ENCODE results near the gene UTP4. TPM values are rescaled to one million over a fixed set of nuclear protein-coding genes. Genes with fewer than 3 reads are reported as not detected.

UTP4 gene
- total RNA-seq, 2 donors from 2014 or later = 9.2 to 12.2 TPM

- Histone ChIP-seq H3K27ac (no peak overlapping the region), H3K27me3 (no peaks in the 10 kb centered on the region), H3K4me3 (no peak overlapping the region), H3K4me1 (peaks cover 14% of the 10 kb centered on the region), H3K9me3 (no peaks in the 10 kb centered on the region), H3K36me3 (replicated peaks in 1 of 2; ENCODE audit: insufficient read depth in 1 of 2, low read depth in 2 of 2) (no peaks in the 10 kb centered on the region)
- WGBS, 2 donors = 65 to 70% methylated on average over 3 of the region's 3 CpGs
- no peak for ATAC-seq
- no peak for DNase-seq
- TF ChIP-seq CTCF (IDR thresholded peaks at IDR 0.05) (no peak), POLR2A (IDR thresholded peaks at IDR 0.05) (no peak)
- intact Hi-C loops (cut with DNase I) = no loop called here
Measured at GRCh38 chr16:69087161-69087581, 45.3 kb upstream of the UTP4 start.

- 77 to 87% methylated on average over 4 of the region's 4 CpGs for WGBS, 2 donors
- Histone ChIP-seq H3K36me3 (replicated peaks in 1 of 2; ENCODE audit: insufficient read depth in 1 of 2, low read depth in 2 of 2) (no peaks in the 10 kb centered on the region), H3K4me1 (peaks cover 14% of the 10 kb centered on the region), H3K27ac (peak overlapping the region in 2 of 4 donors; percentile 34 to 53), H3K9me3 (no peaks in the 10 kb centered on the region), H3K4me3 (no peak overlapping the region), H3K27me3 (no peaks in the 10 kb centered on the region)
- intact Hi-C loops (cut with DNase I) = no loop called here
- TF ChIP-seq POLR2A (IDR thresholded peaks at IDR 0.05) (no peak), CTCF (IDR thresholded peaks at IDR 0.05) (no peak)
- ATAC-seq = no peak
- no peak for DNase-seq
Measured at GRCh38 chr16:69088684-69089083, 43.8 kb upstream of the UTP4 start.

GRCh38 chr16:69089091-69089910 is 43.1 kb upstream of the UTP4 start:
- intact Hi-C loops (cut with DNase I) = no loop called here
- TF ChIP-seq CTCF (IDR thresholded peaks at IDR 0.05) (no peak), POLR2A (IDR thresholded peaks at IDR 0.05) (no peak)

GRCh38 chr16:69093974-69094373 is 38.5 kb upstream of the UTP4 start:
- no peak overlapping the region for H3K27ac ChIP-seq
- no peak overlapping the region for H3K4me3 ChIP-seq
- DNase-seq (no peak), ATAC-seq (no peak)
- WGBS, 2 donors = 83 to 85% methylated on average over 3 of the region's 3 CpGs
- TF ChIP-seq CTCF (IDR thresholded peaks at IDR 0.05) (no peak), POLR2A (IDR thresholded peaks at IDR 0.05) (no peak)
- no peaks in the 10 kb centered on the region for H3K9me3 ChIP-seq
- H3K36me3 ChIP-seq (replicated peaks in 1 of 2; ENCODE audit: insufficient read depth in 1 of 2, low read depth in 2 of 2) = no peaks in the 10 kb centered on the region
- intact Hi-C loops (cut with DNase I) = no loop called here
- H3K4me1 ChIP-seq = peaks cover 10% of the 10 kb centered on the region
- H3K27me3 ChIP-seq = no peaks in the 10 kb centered on the region

More at GRCh38 chr16:69089091-69089910, 43.1 kb upstream of the UTP4 start:
- no peaks in the 10 kb centered on the region for H3K36me3 ChIP-seq (replicated peaks in 1 of 2; ENCODE audit: insufficient read depth in 1 of 2, low read depth in 2 of 2)
- no peaks in the 10 kb centered on the region for H3K27me3 ChIP-seq
- H3K27ac ChIP-seq = peak overlapping the region; percentile 26 to 53 (median 40)
- no peaks in the 10 kb centered on the region for H3K9me3 ChIP-seq
- DNase-seq (peak; percentile 24 to 47 (median 46)), ATAC-seq (peak; percentile 76)
- H3K4me3 ChIP-seq = no peak overlapping the region
- WGBS, 2 donors = 30 to 36% methylated on average over 10 to 16 of the region's 16 CpGs
- H3K4me1 ChIP-seq = peaks cover 14% of the 10 kb centered on the region

- H3K4me1 ChIP-seq = peaks cover 6% of the 10 kb centered on the region
- DNase-seq (no peak), ATAC-seq (no peak)
- WGBS, 2 donors = 71 to 83% methylated on average over 5 of the region's 5 CpGs
- intact Hi-C loops (cut with DNase I) = no loop called here
- H3K9me3 ChIP-seq = no peaks in the 10 kb centered on the region
- H3K4me3 ChIP-seq = no peak overlapping the region
- no peaks in the 10 kb centered on the region for H3K36me3 ChIP-seq (replicated peaks in 1 of 2; ENCODE audit: insufficient read depth in 1 of 2, low read depth in 2 of 2)
- no peak for TF ChIP-seq CTCF (IDR thresholded peaks at IDR 0.05)
- TF ChIP-seq POLR2A (IDR thresholded peaks at IDR 0.05) = no peak
- H3K27me3 ChIP-seq = no peaks in the 10 kb centered on the region
- H3K27ac ChIP-seq = no peak overlapping the region
Measured at GRCh38 chr16:69094501-69094900, 37.9 kb upstream of the UTP4 start.
